ENCODE results near the gene COASY.

Gene COASY

GRCh38 chr17:42561897-42562387 lies at the start of gene COASY:
TSS of gene COASY (plus strand) at chr17:42562148. CDS start at chr17:42562623, 475 bp downstream.
- no peaks in the 10 kb centered on the region for H3K9me3 Mint-ChIP-seq
- H3K4me3 Mint-ChIP-seq, result peak within 1 kb of the TSS; percentile 90 to 95 (median 92)
- TF ChIP-seq CTCF (IDR thresholded peaks at IDR 0.05; ENCODE audit: unreplicated experiment in 3 of 3), result no peak
- peak within 1 kb of the TSS; percentile 93 to 99 (median 95) for H3K27ac Mint-ChIP-seq
- peaks cover 16% of the 10 kb centered on the region for H3K4me1 Mint-ChIP-seq
- no peaks in the 10 kb centered on the region for H3K27me3 Mint-ChIP-seq (ENCODE audit: low read depth)
- no peaks in the 10 kb centered on the region for H3K36me3 Mint-ChIP-seq (ENCODE audit: low read depth)

- Mint-ChIP-seq H3K27me3 (ENCODE audit: low read depth) (peaks cover 3% of the 10 kb centered on the region), H3K4me3 (no peak overlapping the region), H3K9me3 (no peaks in the 10 kb centered on the region), H3K4me1 (peaks cover 20% of the 10 kb centered on the region), H3K27ac (peak overlapping the region in 2 of 3 experiments; percentile 18 to 71), H3K36me3 (ENCODE audit: low read depth) (peaks cover 33% of the 10 kb centered on the region)
- TF ChIP-seq CTCF (IDR thresholded peaks at IDR 0.05; ENCODE audit: unreplicated experiment in 3 of 3), result no peak
Observed at GRCh38 chr17:42512246-42512645, 49.7 kb upstream of the COASY start.

- Mint-ChIP-seq H3K9me3 (no peaks in the 10 kb centered on the region), H3K4me1 (peaks cover 25% of the 10 kb centered on the region), H3K36me3 (ENCODE audit: low read depth) (peaks cover 32% of the 10 kb centered on the region), H3K4me3 (no peak overlapping the region), H3K27ac (peak overlapping the region; percentile 18 to 91 (median 65)), H3K27me3 (ENCODE audit: low read depth) (peaks cover 3% of the 10 kb centered on the region)
- TF ChIP-seq CTCF (IDR thresholded peaks at IDR 0.05; ENCODE audit: unreplicated experiment in 3 of 3), result no peak
Observed at GRCh38 chr17:42512733-42513251, 49.2 kb upstream of the COASY start.

GRCh38 chr17:42513686-42514085 lies 48.3 kb upstream of the COASY start:
- peaks cover 34% of the 10 kb centered on the region for H3K4me1 Mint-ChIP-seq
- H3K27ac Mint-ChIP-seq, result peak overlapping the region in 2 of 3 experiments; percentile 18 to 91
- no peak overlapping the region for H3K4me3 Mint-ChIP-seq
- TF ChIP-seq CTCF (IDR thresholded peaks at IDR 0.05; ENCODE audit: unreplicated experiment in 3 of 3), result no peak
- peaks cover 23% of the 10 kb centered on the region for H3K36me3 Mint-ChIP-seq (ENCODE audit: low read depth)
- H3K9me3 Mint-ChIP-seq, result no peaks in the 10 kb centered on the region
- peaks cover 3% of the 10 kb centered on the region for H3K27me3 Mint-ChIP-seq (ENCODE audit: low read depth)

- Mint-ChIP-seq H3K36me3 (ENCODE audit: low read depth) (peaks cover 19% of the 10 kb centered on the region), H3K4me3 (no peak overlapping the region), H3K9me3 (no peaks in the 10 kb centered on the region), H3K27me3 (ENCODE audit: low read depth) (peaks cover 3% of the 10 kb centered on the region), H3K4me1 (peaks cover 40% of the 10 kb centered on the region), H3K27ac (peak overlapping the region in 1 of 3 experiments; percentile 90)
- TF ChIP-seq CTCF (IDR thresholded peaks at IDR 0.05; ENCODE audit: unreplicated experiment in 3 of 3), result no peak
Observed at GRCh38 chr17:42514279-42514678, 47.7 kb upstream of the COASY start.

- H3K4me3 Mint-ChIP-seq, result no peak overlapping the region
- peak overlapping the region; percentile 15 to 90 (median 86) for H3K27ac Mint-ChIP-seq
- peaks cover 46% of the 10 kb centered on the region for H3K4me1 Mint-ChIP-seq
- no peak for TF ChIP-seq CTCF (IDR thresholded peaks at IDR 0.05; ENCODE audit: unreplicated experiment in 3 of 3)
- no peaks in the 10 kb centered on the region for H3K9me3 Mint-ChIP-seq
- peaks cover 19% of the 10 kb centered on the region for H3K36me3 Mint-ChIP-seq (ENCODE audit: low read depth)
- peaks cover 3% of the 10 kb centered on the region for H3K27me3 Mint-ChIP-seq (ENCODE audit: low read depth)
Observed at GRCh38 chr17:42514867-42515266, 47.1 kb upstream of the COASY start.
